NCI-H1105 (cell line): ENCODE data around the gene WBP1.
"Not testable (repeated sequence)": the region's sequence is repeated elsewhere in the genome, so short reads cannot be mapped to it uniquely, and the experiment has no call there.

ENCODE experiments used
- DNase-seq: peaks from one replicate; lab custom pipeline; 2025; lab: John Stamatoyannopoulos, UW

WBP1 gene

DNA sequence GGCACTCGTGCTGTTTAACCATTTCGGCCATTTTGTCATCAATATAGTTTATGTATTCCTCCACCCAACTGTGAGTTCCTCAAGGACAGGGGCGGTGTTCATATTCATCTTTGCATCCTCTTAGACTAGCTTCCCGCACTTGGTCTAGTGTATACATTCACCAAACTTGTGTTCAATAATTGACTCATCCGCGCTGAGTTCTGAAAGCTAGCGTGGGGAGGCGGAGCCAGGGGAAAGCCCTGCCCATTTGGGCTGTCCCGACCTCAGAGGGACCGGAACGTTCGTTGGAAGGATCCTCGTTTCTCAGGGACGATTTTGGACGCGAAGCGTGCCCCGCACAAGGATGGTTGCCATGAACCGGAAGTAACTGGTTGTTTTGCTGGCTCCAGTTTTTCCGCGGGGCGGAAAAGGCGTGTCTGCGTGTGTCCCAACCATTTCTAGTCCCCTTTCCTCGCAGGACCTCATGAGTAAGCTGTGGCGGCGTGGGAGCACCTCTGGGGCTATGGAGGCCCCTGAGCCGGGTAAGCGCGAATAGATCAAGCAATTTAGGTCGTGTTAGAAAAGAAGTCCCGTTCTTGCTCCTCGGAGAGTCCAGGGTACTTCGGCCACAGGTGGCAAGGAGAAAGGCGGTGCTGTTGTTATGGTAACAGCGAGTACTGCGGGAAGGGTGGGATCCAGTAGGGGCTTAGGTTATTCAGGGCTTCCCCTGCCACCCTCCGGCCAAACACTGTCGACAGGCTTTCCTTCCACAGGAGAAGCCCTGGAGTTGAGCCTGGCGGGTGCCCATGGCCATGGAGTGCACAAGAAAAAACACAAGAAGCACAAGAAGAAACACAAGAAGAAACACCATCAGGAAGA, 3.4 kb upstream of the WBP1 start, which contains the start of gene INO80B:
INO80B (plus strand) TSS at position 434 of the 858 bp plus-strand sequence; CDS start at position 464, 30 bp downstream.
- peak; percentile 88 for DNase-seq

DNA sequence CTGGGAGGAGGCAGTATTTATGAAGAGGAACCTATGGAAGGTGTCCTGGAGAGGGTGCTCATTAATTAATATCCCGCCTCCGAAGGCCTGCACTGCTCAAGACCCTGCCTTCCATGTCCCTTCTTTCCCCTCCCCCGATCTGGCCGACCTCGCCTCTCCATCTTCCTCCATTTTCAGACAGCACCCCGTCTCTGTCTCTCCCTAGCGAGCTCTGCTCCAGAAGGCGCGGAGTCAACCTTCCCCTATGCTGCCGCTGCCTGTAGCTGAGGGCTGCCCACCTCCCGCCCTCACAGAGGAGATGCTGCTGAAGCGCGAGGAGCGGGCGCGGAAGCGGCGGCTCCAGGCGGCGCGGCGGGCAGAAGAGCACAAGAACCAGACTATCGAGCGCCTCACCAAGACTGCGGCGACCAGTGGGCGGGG, 1.1 kb upstream of the WBP1 start:
- DNase-seq = no peak

DNA sequence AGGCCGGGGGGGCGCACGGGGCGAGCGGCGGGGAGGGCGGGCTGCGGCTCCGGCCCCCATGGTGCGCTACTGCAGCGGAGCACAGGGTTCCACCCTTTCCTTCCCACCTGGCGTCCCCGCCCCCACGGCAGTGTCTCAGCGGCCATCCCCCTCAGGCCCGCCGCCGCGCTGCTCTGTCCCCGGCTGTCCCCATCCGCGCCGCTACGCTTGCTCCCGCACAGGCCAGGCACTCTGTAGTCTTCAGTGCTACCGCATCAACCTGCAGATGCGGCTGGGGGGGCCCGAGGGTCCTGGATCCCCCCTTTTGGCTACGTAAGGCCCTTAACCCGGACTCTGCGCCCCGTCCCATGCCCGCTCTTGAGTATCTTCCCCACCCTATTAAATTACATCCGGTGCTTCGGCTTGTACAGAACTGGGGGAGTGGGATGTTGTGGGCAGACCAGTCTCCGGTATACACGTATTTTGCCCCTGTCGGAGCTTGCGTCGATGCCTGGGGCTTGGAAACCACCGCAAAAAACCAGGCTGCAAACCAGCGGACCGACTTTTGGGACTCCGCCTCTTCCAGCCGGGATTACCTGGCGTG, 598 bp upstream of the WBP1 start:
- DNase-seq = peak; percentile 83

DNA sequence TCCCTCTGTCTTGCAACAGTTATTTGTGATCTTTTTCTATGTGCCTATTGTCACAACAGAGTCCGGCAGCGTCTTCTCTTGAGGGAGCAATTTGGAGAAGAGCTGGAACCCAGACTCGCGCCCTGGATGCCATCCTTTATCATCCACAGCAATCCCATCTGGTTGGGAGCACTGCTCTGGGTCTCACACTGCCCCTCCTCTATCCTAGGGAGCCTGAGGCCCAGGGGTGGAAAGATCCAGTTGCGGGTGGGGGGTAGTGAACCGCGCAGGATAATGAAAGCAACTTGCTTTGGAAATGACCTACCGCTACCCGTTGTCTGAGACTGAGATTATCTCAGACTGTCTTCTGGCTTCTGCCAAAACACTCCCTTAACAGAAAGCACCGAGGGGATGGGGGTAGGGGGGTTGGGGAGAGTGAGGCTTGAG, 713 bp downstream of the WBP1 start:
- DNase-seq = no peak

DNA sequence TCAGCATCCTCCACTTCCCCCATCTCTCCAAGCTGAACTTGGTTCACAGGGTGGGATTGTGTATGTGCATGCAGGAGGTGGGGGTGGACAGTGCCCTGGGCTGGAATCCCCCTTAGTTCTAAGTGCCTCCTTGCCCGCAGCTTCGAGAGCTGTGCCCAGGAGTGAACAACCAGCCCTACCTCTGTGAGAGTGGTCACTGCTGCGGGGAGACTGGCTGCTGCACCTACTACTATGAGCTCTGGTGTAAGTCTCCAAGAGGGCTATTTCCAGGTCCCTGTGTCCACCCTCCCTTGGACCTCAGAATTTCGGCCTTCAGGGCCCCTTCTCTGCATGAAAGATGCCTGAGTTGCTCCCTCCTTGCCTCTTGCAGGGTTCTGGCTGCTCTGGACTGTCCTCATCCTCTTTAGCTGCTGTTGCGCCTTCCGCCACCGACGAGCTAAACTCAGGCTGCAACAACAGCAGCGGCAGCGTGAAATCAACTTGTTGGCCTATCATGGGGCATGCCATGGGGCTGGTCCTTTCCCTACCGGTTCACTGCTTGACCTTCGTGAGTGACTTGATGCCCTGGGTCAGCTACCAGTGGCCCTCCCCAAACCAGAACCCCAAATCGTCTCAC, 1.4 kb downstream of the WBP1 start:
- not testable (repeated sequence) for DNase-seq

DNA sequence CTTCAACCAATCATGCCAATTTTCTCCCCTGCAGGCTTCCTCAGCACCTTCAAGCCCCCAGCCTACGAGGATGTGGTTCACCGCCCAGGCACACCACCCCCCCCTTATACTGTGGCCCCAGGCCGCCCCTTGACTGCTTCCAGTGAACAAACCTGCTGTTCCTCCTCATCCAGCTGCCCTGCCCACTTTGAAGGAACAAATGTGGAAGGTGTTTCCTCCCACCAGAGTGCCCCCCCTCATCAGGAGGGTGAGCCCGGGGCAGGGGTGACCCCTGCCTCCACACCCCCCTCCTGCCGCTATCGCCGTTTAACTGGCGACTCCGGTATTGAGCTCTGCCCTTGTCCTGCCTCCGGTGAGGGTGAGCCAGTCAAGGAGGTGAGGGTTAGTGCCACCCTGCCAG, 1.9 kb downstream of the WBP1 start:
- DNase-seq = not testable (repeated sequence)

DNA sequence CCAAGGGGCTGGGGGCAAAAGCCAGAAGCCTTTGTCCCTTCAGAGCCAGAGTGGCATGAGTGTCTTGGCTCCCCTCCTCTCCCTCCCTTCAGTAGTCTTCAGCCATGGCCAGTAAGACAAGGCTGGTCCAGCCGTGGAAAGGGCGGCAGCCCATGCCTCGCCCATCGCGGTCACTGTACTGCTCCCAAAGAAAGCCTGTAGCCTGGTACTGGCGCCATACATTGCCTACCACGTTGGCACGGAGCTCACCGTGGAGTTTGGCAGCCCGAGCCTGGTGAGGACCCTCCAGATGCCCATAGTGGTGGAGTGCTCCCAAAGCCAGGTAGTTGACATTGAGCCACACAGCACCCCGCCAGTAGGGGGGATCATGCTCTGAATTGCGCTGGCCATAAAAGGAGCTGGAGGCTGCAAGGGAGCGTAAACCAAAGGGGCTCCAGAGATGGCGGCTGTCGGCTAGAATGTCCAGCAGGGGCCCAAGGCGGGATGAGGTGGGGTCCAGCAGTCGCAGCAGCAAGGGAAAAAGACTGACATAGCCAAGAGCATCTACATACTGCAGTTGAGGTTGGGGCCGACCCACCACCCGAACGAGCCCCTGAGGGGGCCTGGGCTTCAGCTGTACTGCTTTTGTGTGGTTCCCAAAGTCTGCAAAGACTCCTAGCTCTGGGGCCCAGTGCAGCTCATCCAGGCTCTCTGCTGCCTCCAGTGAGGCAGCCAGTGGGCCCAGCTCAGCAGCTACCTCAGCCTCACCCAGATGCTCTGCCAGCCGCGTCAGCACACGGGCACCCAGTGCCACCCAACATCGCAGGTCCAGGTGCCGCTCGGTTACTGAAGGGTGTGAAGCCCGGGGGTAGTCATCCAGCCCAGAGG, 3.2 kb downstream of the WBP1 start:
- no peak for DNase-seq

DNA sequence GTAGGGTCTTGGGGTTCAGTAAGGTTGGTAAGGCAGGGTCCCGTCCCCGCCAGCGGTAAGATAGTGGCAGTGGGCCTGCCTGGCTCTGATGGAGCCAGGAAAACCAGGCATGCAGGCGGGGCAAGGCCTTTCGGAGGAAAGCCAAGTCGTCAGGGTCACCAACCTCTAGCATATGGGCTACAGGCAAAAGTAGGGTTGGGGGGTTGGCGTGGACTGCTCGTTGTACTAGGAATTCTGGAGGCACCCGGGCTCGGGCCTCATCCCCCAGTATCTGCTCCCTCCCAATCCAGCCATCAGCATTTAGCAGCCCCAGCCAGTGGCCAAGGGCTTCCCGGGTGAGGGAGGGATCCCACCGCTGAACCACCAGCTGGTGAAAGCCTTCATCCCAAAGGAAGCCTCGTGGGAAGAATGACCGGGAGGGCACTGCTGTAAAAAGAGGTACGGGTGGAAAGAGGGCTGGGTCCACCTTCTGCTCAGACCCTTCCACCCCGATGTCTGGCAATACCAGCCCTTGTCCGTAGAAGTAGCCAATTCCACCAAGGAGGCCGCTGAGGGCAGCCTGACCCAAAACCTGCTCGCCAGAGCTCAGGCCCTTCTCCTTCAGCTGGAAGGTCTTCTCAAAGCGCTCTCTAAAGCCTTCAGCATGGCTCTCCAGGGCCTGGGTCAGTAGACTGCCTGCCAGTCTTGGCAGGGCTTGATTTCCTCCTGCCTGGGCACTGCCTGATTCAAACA, 4.0 kb downstream of the WBP1 start:
- no peak for DNase-seq

DNA sequence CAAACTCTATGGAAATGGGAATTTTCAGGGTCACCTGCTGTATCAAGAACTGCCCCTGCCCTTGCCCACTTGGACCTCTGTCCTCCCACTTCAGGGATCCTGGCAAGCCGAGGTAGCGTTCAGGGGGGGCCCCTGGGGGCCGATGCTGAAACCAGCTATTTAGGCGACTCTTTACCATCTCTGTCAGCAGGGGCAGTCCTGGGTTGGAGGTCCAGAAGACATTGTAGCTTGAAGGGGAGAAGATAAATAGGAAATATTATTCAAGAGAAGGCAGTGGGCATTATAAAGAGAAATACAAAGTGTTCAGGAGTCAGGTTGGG, 4.5 kb downstream of the WBP1 start:
- DNase-seq = no peak

DNA sequence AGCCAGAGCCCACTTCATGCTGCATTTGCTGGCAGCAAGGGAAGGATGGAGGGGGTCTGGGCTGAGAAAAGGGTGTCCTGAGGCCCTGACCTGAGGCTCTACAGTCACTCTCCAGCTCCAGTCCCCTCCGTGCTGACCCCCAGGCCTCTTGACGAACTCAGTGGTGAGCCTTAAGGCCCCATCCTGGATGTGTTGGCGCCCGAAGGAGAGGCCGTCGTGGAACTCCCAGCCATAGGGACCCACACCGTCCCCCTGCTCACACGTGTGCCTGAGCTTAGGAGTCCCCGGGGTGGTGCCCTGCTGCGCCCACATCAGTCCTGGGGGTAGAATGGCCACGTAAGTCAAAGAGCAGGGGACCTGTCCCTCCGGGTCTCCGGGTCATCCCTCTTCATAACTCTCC, 6.2 kb downstream of the WBP1 start:
- DNase-seq = no peak

DNA sequence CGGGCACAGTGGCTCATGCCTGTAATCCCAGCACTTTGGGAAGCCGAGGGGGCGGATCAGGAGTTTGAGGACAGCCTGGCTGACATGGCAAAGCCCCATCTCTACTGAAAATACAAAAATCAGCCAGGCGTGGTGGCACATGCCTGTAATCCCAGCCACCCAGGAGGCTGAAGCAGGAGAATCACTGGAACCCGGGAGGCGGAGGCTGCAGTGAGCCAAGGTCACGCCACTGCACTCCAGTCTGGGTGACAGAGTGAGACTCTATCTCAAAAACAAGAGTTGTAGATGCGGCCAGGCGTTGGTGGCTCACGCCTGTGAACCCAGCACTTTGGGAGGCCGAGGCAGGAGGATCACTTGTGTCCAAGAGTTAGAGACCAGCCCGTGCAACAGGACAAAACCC, 12.5 kb downstream of the WBP1 start:
- DNase-seq = not testable (repeated sequence)

DNA sequence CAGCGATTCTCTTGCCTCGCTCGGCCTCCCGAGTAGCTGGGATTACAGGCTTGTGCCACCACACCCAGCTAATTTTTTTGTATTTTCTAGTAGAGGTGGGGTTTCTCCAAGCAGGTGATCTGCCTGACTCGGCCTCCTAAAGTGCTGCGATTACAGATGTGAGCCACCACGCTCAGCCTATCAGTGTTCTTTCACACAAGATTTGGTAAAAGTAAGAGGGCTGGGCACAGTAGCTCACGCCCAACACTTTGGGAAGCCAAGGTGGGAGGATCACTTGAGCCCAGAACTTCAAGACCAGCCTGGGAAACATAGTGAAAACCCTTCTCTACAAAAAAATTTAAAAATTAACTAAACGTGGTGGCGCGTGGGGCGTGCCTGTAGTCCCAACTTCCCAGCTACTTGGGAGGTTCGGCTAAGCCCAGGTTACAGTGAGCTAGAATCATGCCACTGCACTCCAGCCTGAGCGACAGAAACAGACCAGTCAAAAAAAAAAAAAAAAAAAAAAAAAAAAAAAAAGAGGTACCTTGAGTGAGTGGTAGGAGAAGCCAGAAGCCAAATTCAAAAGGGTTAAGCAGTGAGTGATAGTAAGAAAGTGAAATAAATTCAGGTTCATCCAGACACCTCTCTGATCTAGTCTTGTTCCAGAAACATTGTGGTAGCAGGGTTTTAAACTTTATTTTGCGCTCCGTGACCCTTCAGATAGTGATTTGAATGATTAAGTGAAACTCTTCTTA, 13.3 kb downstream of the WBP1 start:
- DNase-seq = no peak

DNA sequence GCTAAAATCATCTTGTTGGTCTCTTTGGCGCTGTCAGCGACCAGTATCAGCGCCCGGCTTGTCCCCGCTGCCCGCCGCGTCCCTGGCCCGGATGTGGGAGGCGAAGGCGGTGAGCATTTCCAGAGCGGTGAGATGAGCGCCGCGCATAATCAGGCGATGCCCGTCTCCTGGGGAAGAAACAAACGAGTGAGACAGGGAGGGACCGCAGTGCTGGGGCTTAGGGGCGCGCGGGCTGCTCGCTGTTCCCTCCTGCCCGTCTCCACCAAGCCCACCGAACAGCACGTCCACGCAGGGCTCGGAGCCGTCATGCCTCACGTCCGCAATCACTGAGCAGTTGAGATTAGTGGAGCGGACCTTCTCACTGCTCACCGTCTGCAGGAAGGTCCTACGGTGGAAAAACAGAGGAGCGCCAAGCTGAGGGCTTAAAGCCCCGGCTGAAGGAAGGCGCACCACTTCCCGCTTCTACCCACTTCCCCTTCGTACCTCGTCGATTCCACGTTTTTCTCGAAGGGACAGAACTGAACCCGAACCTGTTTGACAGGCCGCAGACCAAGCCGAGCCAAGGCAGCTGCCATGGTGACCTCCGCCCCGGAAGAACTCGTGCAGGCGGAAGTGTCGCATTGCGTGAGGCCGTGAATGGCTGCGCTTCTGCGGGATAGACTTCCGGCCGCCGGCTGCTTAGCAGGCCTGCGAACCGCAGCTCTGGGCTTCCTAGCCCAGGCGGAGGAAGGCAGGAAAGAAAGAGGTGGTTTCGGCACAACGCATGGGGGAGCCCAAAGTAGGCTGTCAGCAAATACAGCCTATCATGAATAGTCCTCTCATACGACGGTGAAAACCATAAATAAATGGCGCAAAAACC, 14.1 kb downstream of the WBP1 start, which contains the start of gene MRPL53:
MRPL53 (minus strand) TSS at position 595 of the 859 bp plus-strand sequence; CDS start at position 575, 20 bp downstream.
- DNase-seq = peak; percentile 88

DNA sequence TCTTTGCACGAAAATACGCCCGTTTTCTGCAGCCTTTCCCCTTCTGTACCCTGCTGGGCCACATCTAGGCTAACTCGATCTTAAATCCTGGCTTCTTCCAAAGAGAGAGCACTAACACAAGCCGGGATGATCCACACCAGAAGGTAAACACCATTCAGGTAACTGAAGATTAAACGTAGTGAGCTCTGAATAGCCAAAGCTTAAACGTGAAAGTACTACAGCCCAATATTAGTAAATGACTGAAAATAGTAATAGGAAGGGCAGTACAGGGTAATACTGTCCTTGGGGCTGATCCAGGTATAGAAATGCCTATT, 14.7 kb downstream of the WBP1 start:
- DNase-seq = no peak

DNA sequence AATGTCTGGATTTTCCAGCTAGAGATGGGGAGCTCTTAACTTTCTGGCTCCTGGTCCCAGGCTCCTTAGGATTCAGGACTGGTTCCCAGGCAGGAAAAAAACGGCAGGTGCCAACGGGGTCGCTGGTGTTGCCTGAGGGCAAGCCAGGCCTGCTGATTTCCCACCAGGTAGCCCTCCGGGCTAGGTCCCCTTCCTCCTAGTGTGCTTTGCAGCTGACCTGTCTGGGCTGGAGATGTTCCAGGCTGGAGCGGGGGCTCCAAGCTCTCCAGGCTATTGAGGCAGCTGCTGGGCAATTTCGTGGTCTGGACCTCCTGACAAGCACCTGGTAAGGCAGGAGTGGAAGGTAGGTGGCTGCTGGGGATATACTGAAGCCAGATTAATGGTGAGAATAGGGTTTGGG, 16.2 kb downstream of the WBP1 start:
- no peak for DNase-seq

DNA sequence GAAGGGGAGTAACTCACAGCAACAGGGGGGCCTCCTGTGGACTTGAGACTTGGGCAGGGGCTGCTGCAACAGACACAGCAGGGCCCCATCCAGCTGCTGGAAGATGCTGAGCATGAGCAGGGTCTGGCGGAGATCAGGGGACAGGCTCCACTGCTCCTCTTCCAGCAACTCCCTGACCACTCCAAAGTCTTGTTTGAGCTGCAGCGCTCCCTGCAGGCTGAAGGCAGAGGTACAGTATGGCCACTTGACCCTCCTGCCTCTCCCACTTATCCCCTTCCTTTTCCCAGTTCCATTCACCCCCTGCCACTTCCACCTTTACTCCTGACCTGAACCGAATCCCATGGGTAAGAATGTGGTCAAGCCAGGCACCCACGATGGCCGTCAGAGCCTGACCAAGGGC, 16.7 kb downstream of the WBP1 start:
- no peak for DNase-seq

DNA sequence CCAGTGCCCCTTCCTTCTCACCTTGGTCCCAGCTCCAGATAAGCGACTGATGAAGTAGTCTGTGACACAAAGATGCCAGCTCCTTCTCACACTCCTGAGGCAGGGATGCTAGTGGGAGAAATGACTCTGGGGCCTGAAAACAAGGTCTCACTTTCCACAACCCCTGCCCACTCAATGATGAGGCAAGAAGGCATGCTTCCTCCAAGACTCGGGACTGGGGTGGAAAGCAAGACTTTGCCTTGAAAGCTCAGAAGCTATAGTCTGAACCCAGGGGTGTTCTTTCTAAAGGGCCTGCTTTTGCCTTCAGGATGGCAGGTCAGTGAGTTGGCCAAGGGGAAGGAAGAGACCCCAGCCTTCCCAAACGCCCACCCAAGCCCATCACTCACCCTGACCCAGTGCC, 23.2 kb downstream of the WBP1 start:
- DNase-seq = no peak

DNA sequence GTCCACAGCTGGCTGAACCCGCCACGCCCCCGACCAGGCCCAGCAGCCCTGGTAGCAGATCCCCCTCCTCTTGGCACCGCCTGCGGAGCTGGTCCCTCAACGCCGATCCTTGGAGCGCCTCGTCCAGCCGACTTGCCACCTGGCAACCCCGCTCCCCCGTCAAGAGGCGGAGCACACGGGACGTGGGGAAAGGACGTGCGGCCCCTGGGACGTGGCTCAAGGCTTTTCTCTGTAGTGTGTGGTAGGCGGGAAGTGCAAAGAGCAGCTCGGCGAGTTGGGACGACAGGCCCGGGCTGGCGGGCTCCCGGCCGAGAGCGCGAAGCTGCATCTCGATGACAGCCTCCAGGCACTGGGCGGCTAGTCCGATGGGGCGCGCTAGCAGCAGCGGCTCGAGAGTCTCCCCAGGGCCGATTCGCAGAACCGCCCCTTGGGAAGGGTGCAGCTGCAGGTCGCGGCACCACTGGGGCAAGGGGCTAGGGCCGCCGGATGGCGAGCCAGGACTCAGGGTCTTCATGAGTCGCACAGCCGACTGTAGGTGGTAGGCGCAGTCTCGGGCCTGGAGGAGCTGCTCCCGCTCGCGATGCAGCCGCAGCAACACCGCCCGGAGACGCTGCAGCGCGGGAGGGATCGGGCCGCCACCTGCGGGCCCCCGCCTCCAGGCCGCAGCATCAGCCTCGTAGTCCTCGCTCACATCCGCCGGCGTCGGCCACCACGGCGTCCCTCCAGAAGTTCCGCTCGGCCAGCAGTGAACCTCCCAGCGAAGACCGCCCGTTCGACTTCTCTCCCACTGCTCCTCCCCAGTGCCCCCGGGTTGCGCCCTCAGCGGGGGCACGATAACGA, 23.9 kb downstream of the WBP1 start:
- DNase-seq = no peak
